Stimulated activated CD4-positive, alpha-beta T cell treated with anti-CD3 and anti-CD28 coated beads, Interleukin-12 subunit alpha, Interleukin-12 subunit beta, amount 100 ng/mL, for 24 hours (primary cell): Measurements from ENCODE around the gene OMP.

ENCODE experiments used
- DNase-seq, 2 experiments: peaks; one replicate each; pipeline ENCODE4 v3.0.0-alpha.2; 2020; ENCODE audit warnings: low read depth in 2 of 2

OMP gene

GRCh38 chr11:77139201-77139600 lies 36.6 kb downstream of the OMP start:
- no peak for DNase-seq

- DNase-seq = no peak
Measured at GRCh38 chr11:77140231-77140851, 37.7 kb downstream of the OMP start.

- DNase-seq = no peak
Measured at GRCh38 chr11:77141034-77141433, 38.4 kb downstream of the OMP start.

- no peak for DNase-seq
Measured at GRCh38 chr11:77141475-77141874, 38.8 kb downstream of the OMP start.

- no peak for DNase-seq
Measured at GRCh38 chr11:77142091-77142975, 39.7 kb downstream of the OMP start.

- DNase-seq = no peak
Measured at GRCh38 chr11:77143405-77144020, 40.9 kb downstream of the OMP start.

GRCh38 chr11:77144196-77144856 lies 41.7 kb downstream of the OMP start:
- DNase-seq = no peak

GRCh38 chr11:77144857-77145428 lies 42.3 kb downstream of the OMP start:
- DNase-seq = no peak

GRCh38 chr11:77146261-77147035 lies 43.8 kb downstream of the OMP start:
- DNase-seq = no peak

GRCh38 chr11:77147036-77147315 lies 44.3 kb downstream of the OMP start:
- DNase-seq = no peak

GRCh38 chr11:77147668-77148321 lies 45.2 kb downstream of the OMP start:
- DNase-seq = no peak

GRCh38 chr11:77148963-77149715 lies 46.5 kb downstream of the OMP start:
- DNase-seq = no peak

GRCh38 chr11:77149716-77150392 lies 47.2 kb downstream of the OMP start:
- no peak for DNase-seq

- DNase-seq = no peak
Measured at GRCh38 chr11:77150836-77151235, 48.2 kb downstream of the OMP start.

GRCh38 chr11:77151804-77152509 lies 49.3 kb downstream of the OMP start:
- peak in 1 of 2 experiments; percentile 52 for DNase-seq

- no peak for DNase-seq
Measured at GRCh38 chr11:77152846-77153245, 50.2 kb downstream of the OMP start.
